HCT116 (cell line): ENCODE results near the gene PCBP3.

ENCODE experiments used
- TF ChIP-seq, protein P1 (sequence below), 3 experiments: fragments of 200-600 bp in 1 of 3; sonication (generic) in 1 of 3; IDR thresholded peaks in 2 of 3; conservative IDR thresholded peaks in 1 of 3; 2 replicates each; pipeline ENCODE4 v1.5.1; 2012 to 2017; ENCODE audit warnings: low read depth in 2 of 3, low read length in 2 of 3, antibody characterized with exemption in 1 of 3, borderline replicate concordance in 1 of 3, control low read depth in 1 of 3, mild to moderate bottlenecking in 1 of 3, mixed read lengths in 1 of 3, mixed run types in 1 of 3, moderate library complexity in 1 of 3; ENCODE audit not compliant: insufficient read depth in 1 of 3
- TF ChIP-seq, protein P2 (sequence below): IDR thresholded peaks from 2 replicates; pipeline ENCODE4 v1.6.1; 2012

DNA sequence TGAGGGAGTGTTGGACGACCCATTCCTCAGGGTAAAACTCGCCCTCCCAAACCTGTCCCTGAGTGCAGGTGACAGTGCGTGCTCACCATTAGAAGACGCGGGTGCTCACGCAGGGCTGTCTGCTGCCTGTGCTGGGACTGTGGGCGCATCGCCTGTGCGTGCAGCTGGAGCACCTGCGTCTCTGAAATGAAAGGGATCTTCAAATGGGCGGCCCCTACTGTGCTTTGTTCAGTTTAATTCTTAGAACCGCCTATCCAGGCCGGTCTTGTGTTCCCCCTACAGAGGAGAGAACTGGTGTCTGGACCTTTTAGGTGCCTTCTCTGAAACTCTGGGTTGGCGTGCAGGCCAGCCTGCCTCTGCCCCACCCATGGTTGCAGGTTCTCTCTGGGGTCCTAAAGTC, 125.8 kb downstream of the PCBP3 start:
- TF ChIP-seq, protein P1, sequence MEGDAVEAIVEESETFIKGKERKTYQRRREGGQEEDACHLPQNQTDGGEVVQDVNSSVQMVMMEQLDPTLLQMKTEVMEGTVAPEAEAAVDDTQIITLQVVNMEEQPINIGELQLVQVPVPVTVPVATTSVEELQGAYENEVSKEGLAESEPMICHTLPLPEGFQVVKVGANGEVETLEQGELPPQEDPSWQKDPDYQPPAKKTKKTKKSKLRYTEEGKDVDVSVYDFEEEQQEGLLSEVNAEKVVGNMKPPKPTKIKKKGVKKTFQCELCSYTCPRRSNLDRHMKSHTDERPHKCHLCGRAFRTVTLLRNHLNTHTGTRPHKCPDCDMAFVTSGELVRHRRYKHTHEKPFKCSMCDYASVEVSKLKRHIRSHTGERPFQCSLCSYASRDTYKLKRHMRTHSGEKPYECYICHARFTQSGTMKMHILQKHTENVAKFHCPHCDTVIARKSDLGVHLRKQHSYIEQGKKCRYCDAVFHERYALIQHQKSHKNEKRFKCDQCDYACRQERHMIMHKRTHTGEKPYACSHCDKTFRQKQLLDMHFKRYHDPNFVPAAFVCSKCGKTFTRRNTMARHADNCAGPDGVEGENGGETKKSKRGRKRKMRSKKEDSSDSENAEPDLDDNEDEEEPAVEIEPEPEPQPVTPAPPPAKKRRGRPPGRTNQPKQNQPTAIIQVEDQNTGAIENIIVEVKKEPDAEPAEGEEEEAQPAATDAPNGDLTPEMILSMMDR (IDR thresholded peaks at IDR 0.05 in 2 of 3, conservative IDR thresholded peaks at IDR 0.05 in 1 of 3; ENCODE audit: borderline replicate concordance in 1 of 3, insufficient read depth in 1 of 3, low read depth in 2 of 3, low read length in 2 of 3), result no peak
- TF ChIP-seq, protein P2, sequence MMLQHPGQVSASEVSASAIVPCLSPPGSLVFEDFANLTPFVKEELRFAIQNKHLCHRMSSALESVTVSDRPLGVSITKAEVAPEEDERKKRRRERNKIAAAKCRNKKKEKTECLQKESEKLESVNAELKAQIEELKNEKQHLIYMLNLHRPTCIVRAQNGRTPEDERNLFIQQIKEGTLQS, result no peak
